Measurements from ENCODE around the gene HOOK1.
"Not testable (repeated sequence)": the region's sequence is repeated elsewhere in the genome, so short reads cannot be mapped to it uniquely, and the experiment has no call there.

Gene HOOK1

DNA sequence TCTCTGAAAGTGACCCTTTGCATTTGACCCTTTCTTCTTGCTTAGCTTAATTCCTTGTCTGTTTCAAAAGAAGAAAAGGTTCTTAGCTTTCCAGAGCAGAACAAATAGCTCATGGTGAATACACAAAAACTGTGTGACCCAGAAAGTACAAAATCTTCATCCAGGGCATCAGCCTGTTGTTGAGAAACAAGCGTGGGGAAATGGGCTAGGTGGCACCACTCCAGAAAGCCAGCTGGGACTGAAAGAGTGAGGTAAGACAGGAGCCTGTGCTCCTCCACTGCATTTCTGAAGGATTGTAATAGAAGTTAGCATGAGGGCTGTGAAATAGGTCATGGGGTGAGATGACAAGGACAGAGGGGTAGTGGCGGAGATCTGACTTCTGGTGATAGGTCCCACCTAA is 66.0 kb downstream of the HOOK1 start:
- Histone ChIP-seq H3K4me1 (no peaks in the 10 kb centered on the region), H3K36me3 (replicated peaks) (no peaks in the 10 kb centered on the region), H3K9me3 (no peaks in the 10 kb centered on the region), H3K4me3 (no peak overlapping the region), H3K27me3 (ENCODE audit: low read depth) (peaks cover 7% of the 10 kb centered on the region; the same call in 1 of the 2 replicates)
- DNase-seq (ENCODE audit: low spot score in 2 of 2) = no peak
- in situ Hi-C loops (cut with MboI; ENCODE audit: low sequenced_read_pairs) = loop anchor here (10.0 kb wide), 1 partner anchor 64 kb away; no protein-coding TSS in a partner anchor

GRCh38 chr1:59885160-59885832 is 70.5 kb downstream of the HOOK1 start:
- Histone ChIP-seq H3K27me3 (ENCODE audit: low read depth) (peaks cover 9% of the 10 kb centered on the region), H3K36me3 (replicated peaks) (no peaks in the 10 kb centered on the region), H3K4me1 (no peaks in the 10 kb centered on the region), H3K4me3 (no peak overlapping the region), H3K9me3 (no peaks in the 10 kb centered on the region)
- no peak for DNase-seq (ENCODE audit: low spot score in 2 of 2)
- in situ Hi-C loops (cut with MboI; ENCODE audit: low sequenced_read_pairs) = loop anchor here (10.0 kb wide), 1 partner anchor 60 kb away; no protein-coding TSS in a partner anchor

GRCh38 chr1:59892841-59893811 is 78.4 kb downstream of the HOOK1 start:
- H3K4me3 ChIP-seq = no peak overlapping the region
- H3K4me1 ChIP-seq = no peaks in the 10 kb centered on the region
- no peak for DNase-seq (ENCODE audit: low spot score in 2 of 2)
- no peaks in the 10 kb centered on the region for H3K36me3 ChIP-seq (replicated peaks)
- H3K27me3 ChIP-seq (ENCODE audit: low read depth) = peaks cover 21% of the 10 kb centered on the region
- no peaks in the 10 kb centered on the region for H3K9me3 ChIP-seq
- in situ Hi-C loops (cut with MboI; ENCODE audit: low sequenced_read_pairs) = no loop called here

DNA sequence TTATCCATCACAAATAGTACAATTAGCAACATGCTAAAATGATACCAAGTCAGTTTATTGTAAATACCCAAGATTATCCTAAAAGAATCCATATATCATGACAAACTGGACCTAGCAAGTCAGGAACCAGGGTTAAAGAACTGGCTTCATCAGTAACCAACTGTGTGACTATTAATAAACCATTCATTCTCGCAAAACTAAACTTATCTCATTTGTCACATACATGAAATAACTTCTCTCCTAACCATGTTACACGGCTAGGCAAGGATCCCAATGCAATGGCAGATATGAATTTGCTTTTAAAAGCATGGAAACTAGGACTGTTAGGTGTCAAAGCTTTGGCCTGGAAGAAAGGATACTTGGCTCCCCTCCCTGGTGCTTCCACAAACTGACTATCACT is 82.4 kb downstream of the HOOK1 start:
- in situ Hi-C loops (cut with MboI; ENCODE audit: low sequenced_read_pairs) = no loop called here

GRCh38 chr1:59898927-59899326 is 84.2 kb downstream of the HOOK1 start:
- H3K4me1 ChIP-seq = no peaks in the 10 kb centered on the region
- in situ Hi-C loops (cut with MboI; ENCODE audit: low sequenced_read_pairs) = no loop called here
- DNase-seq (ENCODE audit: low spot score in 2 of 2) = no peak
- no peaks in the 10 kb centered on the region for H3K36me3 ChIP-seq (replicated peaks)
- H3K9me3 ChIP-seq = no peaks in the 10 kb centered on the region
- peaks cover 35% of the 10 kb centered on the region for H3K27me3 ChIP-seq (ENCODE audit: low read depth)
- no peak overlapping the region for H3K4me3 ChIP-seq

More for the DNA sequence above, 82.4 kb downstream of the HOOK1 start:
- Histone ChIP-seq H3K36me3 (replicated peaks) (no peaks in the 10 kb centered on the region), H3K4me3 (no peak overlapping the region), H3K27me3 (ENCODE audit: low read depth) (peaks cover 26% of the 10 kb centered on the region), H3K9me3 (no peaks in the 10 kb centered on the region), H3K4me1 (no peaks in the 10 kb centered on the region)
- DNase-seq (ENCODE audit: low spot score in 2 of 2) = no peak

GRCh38 chr1:59900640-59901039 is 85.9 kb downstream of the HOOK1 start:
- Histone ChIP-seq H3K4me1 (no peaks in the 10 kb centered on the region), H3K27me3 (ENCODE audit: low read depth) (peaks cover 25% of the 10 kb centered on the region)
- DNase-seq (ENCODE audit: low spot score in 2 of 2) = no peak

GRCh38 chr1:59901770-59902388 is 87.1 kb downstream of the HOOK1 start:
- in situ Hi-C loops (cut with MboI; ENCODE audit: low sequenced_read_pairs) = no loop called here
- no peak for DNase-seq (ENCODE audit: low spot score in 2 of 2)
- Histone ChIP-seq H3K27me3 (ENCODE audit: low read depth) (peaks cover 20% of the 10 kb centered on the region), H3K4me1 (no peaks in the 10 kb centered on the region), H3K9me3 (no peaks in the 10 kb centered on the region), H3K4me3 (no peak overlapping the region), H3K36me3 (replicated peaks) (no peaks in the 10 kb centered on the region)

More at GRCh38 chr1:59900640-59901039, 85.9 kb downstream of the HOOK1 start:
- in situ Hi-C loops (cut with MboI; ENCODE audit: low sequenced_read_pairs) = no loop called here
- no peaks in the 10 kb centered on the region for H3K9me3 ChIP-seq
- no peaks in the 10 kb centered on the region for H3K36me3 ChIP-seq (replicated peaks)
- no peak overlapping the region for H3K4me3 ChIP-seq

DNA sequence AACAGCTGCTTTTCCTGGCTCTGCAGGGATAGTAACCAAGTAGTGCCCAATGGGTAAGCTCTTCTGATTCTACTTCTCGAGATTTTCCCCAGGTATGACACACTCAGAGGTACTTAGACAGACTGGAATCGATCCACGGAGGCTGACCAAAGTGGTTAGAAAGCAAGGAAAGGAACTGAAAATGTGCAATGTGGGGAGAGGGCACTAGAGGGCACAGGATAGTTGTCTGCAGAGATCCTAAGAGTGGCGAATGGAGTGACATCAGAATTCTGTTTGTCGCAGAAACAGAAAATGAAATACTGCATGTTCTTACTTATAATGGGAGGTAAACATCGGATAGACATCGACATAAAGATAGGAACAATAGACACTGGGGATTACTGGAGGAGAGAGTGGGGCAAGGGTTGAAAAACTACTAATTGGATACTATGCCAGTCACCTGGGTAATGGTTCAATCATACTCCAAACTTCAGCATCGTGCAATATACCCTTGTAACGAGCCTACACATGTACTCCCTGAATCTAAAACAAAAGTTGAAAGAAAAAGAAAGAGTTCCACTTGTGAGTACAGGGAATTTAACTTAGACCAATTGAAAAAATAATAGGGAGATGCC is 88.5 kb downstream of the HOOK1 start:
- Histone ChIP-seq H3K4me1 (no peaks in the 10 kb centered on the region), H3K4me3 (no peak overlapping the region), H3K36me3 (replicated peaks) (no peaks in the 10 kb centered on the region), H3K27me3 (ENCODE audit: low read depth) (peaks cover 16% of the 10 kb centered on the region), H3K9me3 (no peaks in the 10 kb centered on the region)
- in situ Hi-C loops (cut with MboI; ENCODE audit: low sequenced_read_pairs) = no loop called here
- peak in 1 of 2 experiments; percentile 36 for DNase-seq (ENCODE audit: low spot score in 2 of 2)

GRCh38 chr1:59906931-59907330 is 92.2 kb downstream of the HOOK1 start:
- no peak for DNase-seq (ENCODE audit: low spot score in 2 of 2)
- no peak overlapping the region for H3K4me3 ChIP-seq
- peaks cover 11% of the 10 kb centered on the region for H3K27me3 ChIP-seq (ENCODE audit: low read depth)
- H3K36me3 ChIP-seq (replicated peaks) = no peaks in the 10 kb centered on the region
- no peaks in the 10 kb centered on the region for H3K4me1 ChIP-seq
- no peaks in the 10 kb centered on the region for H3K9me3 ChIP-seq
- in situ Hi-C loops (cut with MboI; ENCODE audit: low sequenced_read_pairs) = no loop called here

DNA sequence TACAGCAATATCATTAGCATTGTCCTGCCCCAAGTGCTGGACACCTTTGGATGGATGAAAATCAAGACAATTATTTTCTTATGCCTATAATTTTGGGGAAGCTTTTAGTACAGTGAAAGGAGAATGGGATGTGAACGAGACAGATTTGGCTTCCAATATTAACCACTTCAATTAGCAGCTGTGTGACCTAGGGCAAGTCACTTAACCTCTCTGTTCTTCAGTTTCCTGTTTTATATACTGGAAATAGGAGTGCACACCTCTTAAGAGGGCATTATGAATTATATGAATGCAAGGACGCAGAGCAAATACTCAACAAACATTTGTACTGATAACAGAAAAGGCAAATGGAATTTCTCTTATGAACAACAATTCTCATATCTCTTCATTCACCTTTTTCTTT is 93.3 kb downstream of the HOOK1 start:
- in situ Hi-C loops (cut with MboI; ENCODE audit: low sequenced_read_pairs) = no loop called here
- Histone ChIP-seq H3K27me3 (ENCODE audit: low read depth) (peaks cover 15% of the 10 kb centered on the region), H3K4me1 (no peaks in the 10 kb centered on the region), H3K4me3 (no peak overlapping the region), H3K9me3 (no peaks in the 10 kb centered on the region; the same call in 1 of the 2 replicates), H3K36me3 (replicated peaks) (no peaks in the 10 kb centered on the region)
- no peak for DNase-seq (ENCODE audit: low spot score in 2 of 2)

DNA sequence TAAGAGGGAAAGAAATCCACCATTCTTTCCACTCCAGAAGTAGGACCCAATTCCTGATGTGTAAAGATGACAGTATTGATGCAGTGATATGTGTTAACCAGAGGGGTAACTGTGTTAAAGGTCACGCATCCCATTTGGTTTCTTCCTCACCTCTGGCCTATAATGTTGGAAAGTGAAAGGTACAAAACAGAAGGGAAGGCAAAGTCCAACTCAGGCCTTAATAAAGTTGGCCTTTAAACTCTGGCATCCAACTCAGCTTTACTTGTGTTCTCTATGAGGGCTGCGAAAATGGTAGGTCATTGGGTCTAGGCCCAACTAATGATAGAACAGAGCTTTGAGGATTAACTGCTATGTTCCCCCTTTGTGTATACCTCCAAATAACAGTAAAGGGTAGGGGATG is 93.9 kb downstream of the HOOK1 start:
- Histone ChIP-seq H3K4me1 (no peaks in the 10 kb centered on the region), H3K9me3 (no peaks in the 10 kb centered on the region; the same call in 1 of the 2 replicates), H3K27me3 (ENCODE audit: low read depth) (peaks cover 11% of the 10 kb centered on the region), H3K36me3 (replicated peaks) (no peaks in the 10 kb centered on the region), H3K4me3 (no peak overlapping the region)
- in situ Hi-C loops (cut with MboI; ENCODE audit: low sequenced_read_pairs) = no loop called here
- no peak for DNase-seq (ENCODE audit: low spot score in 2 of 2)

- in situ Hi-C loops (cut with MboI; ENCODE audit: low sequenced_read_pairs); H3K36me3 ChIP-seq (replicated peaks); H3K4me1 ChIP-seq; H3K9me3 ChIP-seq; DNase-seq (ENCODE audit: low spot score in 2 of 2); H3K4me3 ChIP-seq: not testable (repeated sequence)
- H3K27me3 ChIP-seq (ENCODE audit: low read depth) = peaks cover 14% of the 10 kb centered on the region; the same call in 1 of the 2 replicates
Measured at GRCh38 chr1:59914791-59915286, 100.1 kb downstream of the HOOK1 start.

DNA sequence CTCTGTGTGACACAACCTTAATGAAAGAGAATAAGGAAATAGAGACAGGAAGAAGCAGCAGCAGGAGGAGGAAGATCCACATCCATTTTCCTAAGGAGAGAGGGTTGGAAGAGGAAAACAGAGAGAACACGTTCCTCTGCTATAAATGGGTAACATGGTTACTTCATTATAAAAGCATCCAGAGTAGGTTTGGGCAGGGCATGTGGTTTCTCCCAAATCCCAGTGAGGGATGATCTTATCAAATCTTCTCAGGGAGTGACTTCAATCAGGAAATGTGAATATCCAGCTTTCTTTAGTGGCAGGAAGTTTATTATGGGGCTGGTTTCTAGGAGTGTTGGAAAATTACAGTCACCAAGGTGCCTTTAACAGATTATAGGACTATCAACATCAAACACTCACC is 100.8 kb downstream of the HOOK1 start:
- Histone ChIP-seq H3K36me3 (replicated peaks) (no peaks in the 10 kb centered on the region), H3K4me3 (no peak overlapping the region), H3K9me3 (no peaks in the 10 kb centered on the region; the same call in 1 of the 2 replicates), H3K4me1 (0 out of 2 replicates have a peak, but pooled peaks cover 2% of the 10 kb centered on the region), H3K27me3 (ENCODE audit: low read depth) (peaks cover 14% of the 10 kb centered on the region; the same call in 1 of the 2 replicates)
- in situ Hi-C loops (cut with MboI; ENCODE audit: low sequenced_read_pairs) = no loop called here
- no peak for DNase-seq (ENCODE audit: low spot score in 2 of 2)

Measured in HAP-1 (cell line).